ENCODE measurements around the gene ZNF865. TPM values are rescaled to one million over a fixed set of nuclear protein-coding genes. Genes with fewer than 3 reads are reported as not detected.
A peak's percentile ranks its signal among the peaks of the same experiment; 100 is the strongest.

The ZNF865 gene
- total and polyA plus RNA-seq, 8 donors = 5.7 to 9.7 (median 7.8) TPM

GRCh38 chr19:55586976-55587668 is 18.3 kb upstream of the ZNF865 start:
- TF ChIP-seq CTCF (IDR thresholded peaks at IDR 0.05) = no peak

GRCh38 chr19:55588738-55589137 is 16.7 kb upstream of the ZNF865 start:
- ATAC-seq = no peak
- no peak for TF ChIP-seq CTCF (IDR thresholded peaks at IDR 0.05)
- no peak overlapping the region for H3K27ac ChIP-seq
- H3K27me3 ChIP-seq = no peaks in the 10 kb centered on the region
- peaks cover 8 to 12% (median 11%) of the 10 kb centered on the region in 3 donors for H3K4me1 ChIP-seq
- WGBS, 2 donors = 68 to 86% methylated on average over 8 of the region's 8 CpGs
- no peaks in the 10 kb centered on the region for H3K9me3 ChIP-seq
- H3K36me3 ChIP-seq = peaks cover 0 to 4% (median 0%) of the 10 kb centered on the region in 3 donors
- DNase-seq = no peak
- intact Hi-C loops (cut with DNase I) = no loop called here
- no peak overlapping the region for H3K4me3 ChIP-seq
- no peak for FAIRE-seq

More at GRCh38 chr19:55586976-55587668, 18.3 kb upstream of the ZNF865 start:
- DNase-seq (peak; percentile 93 to 99 (median 98)), FAIRE-seq (peak; percentile 81), ATAC-seq (peak; percentile 88 to 94 (median 92))
- H3K4me3 ChIP-seq = peak overlapping the region in 2 of 4 donors; percentile 13 to 38
- intact Hi-C loops (cut with DNase I) = no loop called here
- H3K9me3 ChIP-seq = no peaks in the 10 kb centered on the region
- no peaks in the 10 kb centered on the region for H3K27me3 ChIP-seq
- H3K36me3 ChIP-seq = no peaks in the 10 kb centered on the region
- WGBS, 2 donors = 1% methylated on average over 40 of the region's 40 CpGs
- peak overlapping the region; percentile 25 to 58 (median 39) for H3K27ac ChIP-seq
- peaks cover 8 to 12% (median 11%) of the 10 kb centered on the region in 3 donors for H3K4me1 ChIP-seq

- no peak for TF ChIP-seq CTCF (IDR thresholded peaks at IDR 0.05)
- Histone ChIP-seq H3K27me3 (no peaks in the 10 kb centered on the region), H3K4me3 (no peak overlapping the region), H3K4me1 (peaks cover 8 to 12% (median 11%) of the 10 kb centered on the region in 3 donors), H3K9me3 (no peaks in the 10 kb centered on the region), H3K36me3 (peaks cover 0 to 4% (median 0%) of the 10 kb centered on the region in 3 donors), H3K27ac (no peak overlapping the region)
- FAIRE-seq (no peak), ATAC-seq (no peak), DNase-seq (no peak)
- intact Hi-C loops (cut with DNase I) = no loop called here
- 43 to 50% methylated on average over 7 of the region's 7 CpGs for WGBS, 2 donors
Measured at GRCh38 chr19:55590109-55590508, 15.3 kb upstream of the ZNF865 start.

- ATAC-seq (no peak), DNase-seq (peak in 1 of 6 donors; percentile 10), FAIRE-seq (no peak)
- Histone ChIP-seq H3K4me3 (no peak overlapping the region), H3K36me3 (peaks cover 0 to 8% (median 3%) of the 10 kb centered on the region in 3 donors), H3K9me3 (no peaks in the 10 kb centered on the region), H3K27me3 (no peaks in the 10 kb centered on the region), H3K27ac (no peak overlapping the region), H3K4me1 (peaks cover 8 to 11% (median 9%) of the 10 kb centered on the region in 3 donors)
- intact Hi-C loops (cut with DNase I) = no loop called here
- WGBS, 2 donors = 68 to 72% methylated on average over 10 of the region's 10 CpGs
- TF ChIP-seq CTCF (IDR thresholded peaks at IDR 0.05) = no peak
Measured at GRCh38 chr19:55590617-55591016, 14.8 kb upstream of the ZNF865 start.

- Histone ChIP-seq H3K36me3 (peaks cover 0 to 17% (median 3%) of the 10 kb centered on the region in 3 donors), H3K27ac (no peak overlapping the region), H3K4me3 (no peak overlapping the region), H3K4me1 (peaks cover 4 to 5% (median 4%) of the 10 kb centered on the region in 3 donors), H3K27me3 (no peaks in the 10 kb centered on the region), H3K9me3 (no peaks in the 10 kb centered on the region)
- WGBS, 2 donors = 76 to 77% methylated on average over 10 of the region's 10 CpGs
- no peak for FAIRE-seq
- intact Hi-C loops (cut with DNase I) = no loop called here
- no peak for TF ChIP-seq CTCF (IDR thresholded peaks at IDR 0.05)
- no peak for DNase-seq
- ATAC-seq = no peak
Measured at GRCh38 chr19:55591555-55591954, 13.9 kb upstream of the ZNF865 start.

Measured in pancreas (tissue), 10 donors.